Astrocyte (in vitro differentiated cells and primary cell): ENCODE measurements around the gene NFATC1. TPM values are rescaled to one million over a fixed set of nuclear protein-coding genes. Genes with fewer than 3 reads are reported as not detected.

Experiments used
- DNase-seq: peaks from one replicate; pipeline ENCODE4 v3.0.0-alpha.2; 2010; ENCODE audit warnings: low read depth
- FAIRE-seq: peaks from 2 replicates; lab custom pipeline; 2011; peaks lifted over from hg19 to GRCh38; lab: Jason Lieb, UNC
- H2AFZ ChIP-seq: 2 replicates; pipeline ENCODE4 v1.6.0; 2012; ENCODE audit warnings: low read depth, low read length, inconsistent platforms
- H3K27ac ChIP-seq: 2 replicates; pipeline ENCODE4 v1.5.1; 2011; ENCODE audit warnings: low read depth, low read length, inconsistent platforms
- H3K27me3 ChIP-seq: 2 replicates; pipeline ENCODE4 v1.6.0; 2011; ENCODE audit warnings: low read length, inconsistent platforms; ENCODE audit not compliant: insufficient read depth
- H3K36me3 ChIP-seq: 2 replicates; pipeline ENCODE4 v1.5.1; 2011; ENCODE audit warnings: low read length, inconsistent platforms; ENCODE audit not compliant: insufficient read depth
- H3K4me1 ChIP-seq: 2 replicates; pipeline ENCODE4 v1.5.1; 2011; ENCODE audit warnings: low read length, inconsistent platforms; ENCODE audit not compliant: insufficient read depth
- H3K4me2 ChIP-seq: 2 replicates; pipeline ENCODE4 v1.6.0; 2012; ENCODE audit warnings: low read length, inconsistent platforms
- H3K4me3 ChIP-seq: 2 replicates; pipeline ENCODE4 v1.5.1; 2011; ENCODE audit warnings: low read depth, mild to moderate bottlenecking, low read length, inconsistent platforms; ENCODE audit not compliant: insufficient read depth
- H3K79me2 ChIP-seq: 2 replicates; pipeline ENCODE4 v1.6.0; 2012; ENCODE audit warnings: mild to moderate bottlenecking, low read length, inconsistent platforms; ENCODE audit not compliant: insufficient read depth
- H3K9ac ChIP-seq: 2 replicates; pipeline ENCODE4 v1.6.0; 2012; ENCODE audit warnings: mild to moderate bottlenecking, low read length, inconsistent platforms
- H3K9me3 ChIP-seq: 2 replicates; pipeline ENCODE4 v1.5.1; 2012; ENCODE audit warnings: low read depth, mild to moderate bottlenecking, low read length, inconsistent platforms; ENCODE audit not compliant: insufficient read depth
- H4K20me1 ChIP-seq: 2 replicates; pipeline ENCODE4 v1.6.0; 2012; ENCODE audit warnings: low read length, inconsistent platforms; ENCODE audit not compliant: insufficient read depth
- H3K27ac Mint-ChIP-seq: one replicate; pipeline ENCODE4 v1.8.0; 2021; ENCODE audit warnings: mild to moderate bottlenecking, mixed read lengths; ENCODE audit not compliant: unreplicated experiment
- H3K27me3 Mint-ChIP-seq: one replicate; pipeline ENCODE4 v1.8.0; 2021; ENCODE audit warnings: low read depth, mixed read lengths; ENCODE audit not compliant: unreplicated experiment
- H3K36me3 Mint-ChIP-seq: one replicate; pipeline ENCODE4 v1.8.0; 2021; ENCODE audit warnings: low read depth, mixed read lengths; ENCODE audit not compliant: unreplicated experiment
- H3K4me1 Mint-ChIP-seq: one replicate; pipeline ENCODE4 v1.8.0; 2021; ENCODE audit warnings: low read depth, mixed read lengths; ENCODE audit not compliant: unreplicated experiment
- H3K4me3 Mint-ChIP-seq: one replicate; pipeline ENCODE4 v1.8.0; 2021; ENCODE audit warnings: mild to moderate bottlenecking, moderate library complexity, mixed read lengths; ENCODE audit not compliant: unreplicated experiment
- H3K9me3 Mint-ChIP-seq: one replicate; pipeline ENCODE4 v1.8.0; 2021; ENCODE audit warnings: mild to moderate bottlenecking, mixed read lengths; ENCODE audit not compliant: unreplicated experiment
- CTCF ChIP-seq: IDR thresholded peaks from 2 replicates; pipeline ENCODE4 v1.5.1; 2011; ENCODE audit warnings: low read depth, mild to moderate bottlenecking, inconsistent platforms, low read length, moderate library complexity; ENCODE audit not compliant: insufficient read depth
- EZH2 ChIP-seq: IDR thresholded peaks from 2 replicates; pipeline ENCODE4 v1.6.1; 2012; ENCODE audit warnings: mild to moderate bottlenecking, low read length, inconsistent platforms; ENCODE audit not compliant: insufficient read depth
- total RNA-seq: library from RNA; stranded (reverse); gene quantifications from 2 replicates; pipeline ENCODE4 v1.2.1, GENCODE V29; 2021

NFATC1 gene
- total RNA-seq, 1 donor from 2014 or later: 11.0 TPM

DNA sequence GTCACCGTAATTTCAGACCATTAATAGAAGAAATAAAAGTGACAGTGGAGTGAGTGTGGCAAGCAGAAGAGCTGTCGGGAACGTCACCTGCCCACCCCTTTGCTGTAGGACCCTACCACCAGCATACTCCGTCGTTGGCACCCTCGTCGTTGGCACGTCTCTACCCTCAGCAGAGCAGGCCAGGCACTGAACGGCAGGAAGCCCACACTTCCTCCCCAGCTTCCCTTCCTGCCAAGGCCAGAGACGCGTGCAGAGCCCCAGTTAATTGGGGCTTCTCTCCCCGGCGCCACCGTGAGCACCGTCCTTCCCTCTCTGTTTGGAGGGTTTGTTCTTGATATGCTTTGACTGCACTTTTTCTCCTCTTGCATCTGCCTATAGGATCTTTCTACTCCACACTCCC lies 27.0 kb upstream of the NFATC1 start:
- DNase-seq (no peak), FAIRE-seq (no peak)
- TF ChIP-seq EZH2 (no peak), CTCF (no peak)
- Histone ChIP-seq H3K4me3 (no peak overlapping the region), H3K4me1 (peaks cover 9% of the 10 kb centered on the region), H3K27me3 (no peaks in the 10 kb centered on the region), H2AFZ (no peak overlapping the region), H3K4me2 (no peak overlapping the region), H4K20me1 (no peaks in the 10 kb centered on the region), H3K79me2 (no peaks in the 10 kb centered on the region), H3K36me3 (no peaks in the 10 kb centered on the region), H3K27ac (no peak overlapping the region), H3K9ac (no peak overlapping the region), H3K9me3 (no peaks in the 10 kb centered on the region)
- Mint-ChIP-seq H3K9me3 (peaks cover under 1% of the 10 kb centered on the region), H3K27ac (no peak overlapping the region), H3K4me3 (no peak overlapping the region), H3K36me3 (peaks cover 6% of the 10 kb centered on the region), H3K27me3 (no peaks in the 10 kb centered on the region), H3K4me1 (peaks cover 15% of the 10 kb centered on the region)

- Mint-ChIP-seq H3K4me1 (peaks cover 6% of the 10 kb centered on the region), H3K27ac (no peak overlapping the region)
Measured at GRCh38 chr18:79371561-79372121, 24.1 kb upstream of the NFATC1 start.

More at GRCh38 chr18:79371561-79372121, 24.1 kb upstream of the NFATC1 start:
- no peaks in the 10 kb centered on the region for H3K9me3 ChIP-seq
- no peaks in the 10 kb centered on the region for H3K36me3 ChIP-seq
- no peaks in the 10 kb centered on the region for H3K4me1 ChIP-seq
- FAIRE-seq: no peak
- no peaks in the 10 kb centered on the region for H4K20me1 ChIP-seq
- no peak for TF ChIP-seq EZH2
- TF ChIP-seq CTCF: no peak
- Mint-ChIP-seq H3K36me3 (peaks cover 4% of the 10 kb centered on the region), H3K4me3 (no peak overlapping the region), H3K27me3 (no peaks in the 10 kb centered on the region), H3K9me3 (no peaks in the 10 kb centered on the region)
- no peak overlapping the region for H3K27ac ChIP-seq
- DNase-seq: no peak
- no peak overlapping the region for H3K4me3 ChIP-seq
- H3K79me2 ChIP-seq: no peaks in the 10 kb centered on the region
- H3K4me2 ChIP-seq: no peak overlapping the region
- H2AFZ ChIP-seq: no peak overlapping the region
- no peaks in the 10 kb centered on the region for H3K27me3 ChIP-seq
- H3K9ac ChIP-seq: no peak overlapping the region
